Panc1 (cell line): ENCODE measurements around the gene RANBP3. TPM values are rescaled to one million over a fixed set of nuclear protein-coding genes. Genes with fewer than 3 reads are reported as not detected.
"Not testable (repeated sequence)": the region's sequence is repeated elsewhere in the genome, so short reads cannot be mapped to it uniquely, and the experiment has no call there.

Experiments
- ATAC-seq: fragments of 200-7000 bp; cut with Tn5 transposase; 2 replicates; pipeline ENCODE4 v1.9.1; 2020; ENCODE audit warnings: mild to moderate bottlenecking, moderate library complexity
- BruUV-seq: library from RNA; stranded (reverse); fragments of 400-500 nt; replicated peaks from 2 replicates; lab custom pipeline; 2021; lab: Mats Ljungman, UMichigan
- CTCF ChIA-PET: fragments of 300-600 bp; sonication (Branson Sonifier 250); formaldehyde crosslinking; loops from one replicate; lab custom pipeline; 2022; ENCODE audit warnings: antibody characterized with exemption; lab: Charles Lee
- POLR2A ChIA-PET: fragments of 300-600 bp; sonication (Branson Sonifier 250); formaldehyde crosslinking; loops from one replicate; lab custom pipeline; 2022; ENCODE audit warnings: antibody characterized with exemption; lab: Charles Lee
- DNase-seq: peaks from one replicate; pipeline ENCODE4 v3.0.0-alpha.2; 2010; ENCODE audit warnings: low read depth, low spot score
- H3K27ac ChIP-seq: 2 replicates; pipeline ENCODE4 v1.5.1; 2011; ENCODE audit warnings: mild to moderate bottlenecking, low read length, inconsistent platforms
- H3K27me3 ChIP-seq: fragments of 200-500 bp; sonication (Bioruptor generic); 2 replicates; pipeline ENCODE4 v1.6.0; 2014; ENCODE audit warnings: low read length, inconsistent platforms; ENCODE audit not compliant: control insufficient read depth, insufficient read depth
- H3K36me3 ChIP-seq: fragments of 200-500 bp; sonication (Bioruptor generic); 2 replicates; pipeline ENCODE4 v1.5.1; 2014; ENCODE audit warnings: inconsistent platforms, mild to moderate bottlenecking, low read length, moderate library complexity; ENCODE audit not compliant: control insufficient read depth, insufficient read depth
- H3K4me1 ChIP-seq: 2 replicates; pipeline ENCODE4 v1.5.1; 2011; ENCODE audit warnings: inconsistent platforms, mild to moderate bottlenecking, low read length, moderate library complexity; ENCODE audit not compliant: control insufficient read depth, insufficient read depth
- H3K4me3 ChIP-seq, 2 experiments: 2 replicates each; pipeline ENCODE4 v1.5.1; 2011 to 2012; ENCODE audit warnings: low read depth in 2 of 2, low read length in 2 of 2, mild to moderate bottlenecking in 2 of 2, inconsistent platforms in 1 of 2, moderate library complexity in 1 of 2
- H3K9me3 ChIP-seq: fragments of 200-500 bp; sonication (Bioruptor generic); 2 replicates; pipeline ENCODE4 v1.5.1; 2014; ENCODE audit warnings: low read depth, mild to moderate bottlenecking, inconsistent platforms, low read length, moderate library complexity; ENCODE audit not compliant: control insufficient read depth, insufficient read depth
- POLR2AphosphoS5 ChIP-seq: IDR thresholded peaks from 2 replicates; pipeline ENCODE4 v1.6.1; 2012; ENCODE audit warnings: mild to moderate bottlenecking, low read depth, low read length, moderate library complexity
- SIN3A ChIP-seq: IDR thresholded peaks from 2 replicates; pipeline ENCODE4 v1.6.1; 2012; ENCODE audit warnings: low read depth, mild to moderate bottlenecking, low read length, moderate library complexity, borderline replicate concordance; ENCODE audit not compliant: insufficient read depth
- TCF7L2 ChIP-seq: IDR thresholded peaks from 2 replicates; pipeline ENCODE4 v1.6.1; 2011; ENCODE audit warnings: mild to moderate bottlenecking, low read depth, low read length, inconsistent platforms
- in situ Hi-C: cut with HindIII; loops from 2 replicates; pipeline ENCODE4 v1.10.0; 2016; ENCODE audit warnings: low sequenced_read_pairs, low pct_unique_long_range_greater_than_20kb
- intact Hi-C: fragments of 100-400 bp; cut with micrococcal nuclease; formaldehyde crosslinking; loops from one replicate; pipeline ENCODE4 v1.10.0; 2022; ENCODE audit not compliant: unreplicated experiment
- total RNA-seq: library from RNA; stranded (reverse); gene quantifications from one replicate; pipeline ENCODE4 v1.2.1, GENCODE V29; 2021; ENCODE audit not compliant: unreplicated experiment
- TF ChIP-seq, protein P1 (sequence below): fragments of 450-650 bp; IDR thresholded peaks from 2 replicates; pipeline ENCODE4 v1.5.1; 2017; ENCODE audit warnings: mild to moderate bottlenecking
- TF ChIP-seq, protein P2 (sequence below), 2 experiments: IDR thresholded peaks; 2 replicates each; pipeline ENCODE4 v1.6.1; 2011 to 2012; ENCODE audit warnings: low read depth in 2 of 2, control low read depth in 1 of 2, low read length in 1 of 2, mild to moderate bottlenecking in 1 of 2, moderate library complexity in 1 of 2; ENCODE audit not compliant: insufficient read depth in 1 of 2

The RANBP3 gene
- total RNA-seq, 1 experiment from 2014 or later: 54.6 TPM

DNA sequence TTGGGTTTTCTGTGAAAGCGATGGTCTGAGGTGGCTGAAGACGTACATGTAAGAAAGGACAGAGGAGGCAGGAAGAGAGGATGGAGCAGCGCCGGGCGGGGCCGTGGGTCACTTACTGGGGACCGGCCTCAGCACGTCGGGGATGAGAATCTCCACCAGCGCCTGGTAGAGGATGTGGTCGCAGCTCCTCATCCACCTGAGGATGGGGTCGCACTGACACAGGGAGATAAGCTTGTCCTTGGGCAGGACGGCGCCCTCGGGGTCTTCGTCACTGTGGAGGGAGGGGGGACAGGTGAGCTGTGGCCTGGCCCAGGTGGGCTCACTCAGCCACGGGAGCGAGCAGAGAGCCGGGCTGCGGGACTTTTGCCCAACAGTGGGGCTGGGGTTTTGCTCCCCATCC is 29.0 kb upstream of the RANBP3 start:
- H3K36me3 ChIP-seq: no peaks in the 10 kb centered on the region
- in situ Hi-C loops: no loop called here
- ChIA-PET CTCF (no interaction called here), POLR2A (interaction anchor here (0.6 kb wide), 1 partner anchor 23 kb away, joined by 6 read pairs; no protein-coding TSS in a partner anchor)
- no peaks in the 10 kb centered on the region for H3K9me3 ChIP-seq
- H3K4me1 ChIP-seq: no peaks in the 10 kb centered on the region
- ATAC-seq (no peak), DNase-seq (no peak)
- H3K27me3 ChIP-seq: no peaks in the 10 kb centered on the region
- TF ChIP-seq, protein P1, sequence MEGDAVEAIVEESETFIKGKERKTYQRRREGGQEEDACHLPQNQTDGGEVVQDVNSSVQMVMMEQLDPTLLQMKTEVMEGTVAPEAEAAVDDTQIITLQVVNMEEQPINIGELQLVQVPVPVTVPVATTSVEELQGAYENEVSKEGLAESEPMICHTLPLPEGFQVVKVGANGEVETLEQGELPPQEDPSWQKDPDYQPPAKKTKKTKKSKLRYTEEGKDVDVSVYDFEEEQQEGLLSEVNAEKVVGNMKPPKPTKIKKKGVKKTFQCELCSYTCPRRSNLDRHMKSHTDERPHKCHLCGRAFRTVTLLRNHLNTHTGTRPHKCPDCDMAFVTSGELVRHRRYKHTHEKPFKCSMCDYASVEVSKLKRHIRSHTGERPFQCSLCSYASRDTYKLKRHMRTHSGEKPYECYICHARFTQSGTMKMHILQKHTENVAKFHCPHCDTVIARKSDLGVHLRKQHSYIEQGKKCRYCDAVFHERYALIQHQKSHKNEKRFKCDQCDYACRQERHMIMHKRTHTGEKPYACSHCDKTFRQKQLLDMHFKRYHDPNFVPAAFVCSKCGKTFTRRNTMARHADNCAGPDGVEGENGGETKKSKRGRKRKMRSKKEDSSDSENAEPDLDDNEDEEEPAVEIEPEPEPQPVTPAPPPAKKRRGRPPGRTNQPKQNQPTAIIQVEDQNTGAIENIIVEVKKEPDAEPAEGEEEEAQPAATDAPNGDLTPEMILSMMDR: no peak
- TF ChIP-seq, protein P2, sequence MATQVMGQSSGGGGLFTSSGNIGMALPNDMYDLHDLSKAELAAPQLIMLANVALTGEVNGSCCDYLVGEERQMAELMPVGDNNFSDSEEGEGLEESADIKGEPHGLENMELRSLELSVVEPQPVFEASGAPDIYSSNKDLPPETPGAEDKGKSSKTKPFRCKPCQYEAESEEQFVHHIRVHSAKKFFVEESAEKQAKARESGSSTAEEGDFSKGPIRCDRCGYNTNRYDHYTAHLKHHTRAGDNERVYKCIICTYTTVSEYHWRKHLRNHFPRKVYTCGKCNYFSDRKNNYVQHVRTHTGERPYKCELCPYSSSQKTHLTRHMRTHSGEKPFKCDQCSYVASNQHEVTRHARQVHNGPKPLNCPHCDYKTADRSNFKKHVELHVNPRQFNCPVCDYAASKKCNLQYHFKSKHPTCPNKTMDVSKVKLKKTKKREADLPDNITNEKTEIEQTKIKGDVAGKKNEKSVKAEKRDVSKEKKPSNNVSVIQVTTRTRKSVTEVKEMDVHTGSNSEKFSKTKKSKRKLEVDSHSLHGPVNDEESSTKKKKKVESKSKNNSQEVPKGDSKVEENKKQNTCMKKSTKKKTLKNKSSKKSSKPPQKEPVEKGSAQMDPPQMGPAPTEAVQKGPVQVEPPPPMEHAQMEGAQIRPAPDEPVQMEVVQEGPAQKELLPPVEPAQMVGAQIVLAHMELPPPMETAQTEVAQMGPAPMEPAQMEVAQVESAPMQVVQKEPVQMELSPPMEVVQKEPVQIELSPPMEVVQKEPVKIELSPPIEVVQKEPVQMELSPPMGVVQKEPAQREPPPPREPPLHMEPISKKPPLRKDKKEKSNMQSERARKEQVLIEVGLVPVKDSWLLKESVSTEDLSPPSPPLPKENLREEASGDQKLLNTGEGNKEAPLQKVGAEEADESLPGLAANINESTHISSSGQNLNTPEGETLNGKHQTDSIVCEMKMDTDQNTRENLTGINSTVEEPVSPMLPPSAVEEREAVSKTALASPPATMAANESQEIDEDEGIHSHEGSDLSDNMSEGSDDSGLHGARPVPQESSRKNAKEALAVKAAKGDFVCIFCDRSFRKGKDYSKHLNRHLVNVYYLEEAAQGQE (IDR thresholded peaks at IDR 0.05; ENCODE audit: insufficient read depth in 1 of 2, low read depth in 2 of 2, low read length in 1 of 2): no peak
- TF ChIP-seq TCF7L2: no peak
- no peak for TF ChIP-seq SIN3A
- no peak for TF ChIP-seq POLR2AphosphoS5
- H3K27ac ChIP-seq: no peak overlapping the region
- no TSS peak for BruUV-seq
- H3K4me3 ChIP-seq: no peak overlapping the region
- intact Hi-C loops: no loop called here

DNA sequence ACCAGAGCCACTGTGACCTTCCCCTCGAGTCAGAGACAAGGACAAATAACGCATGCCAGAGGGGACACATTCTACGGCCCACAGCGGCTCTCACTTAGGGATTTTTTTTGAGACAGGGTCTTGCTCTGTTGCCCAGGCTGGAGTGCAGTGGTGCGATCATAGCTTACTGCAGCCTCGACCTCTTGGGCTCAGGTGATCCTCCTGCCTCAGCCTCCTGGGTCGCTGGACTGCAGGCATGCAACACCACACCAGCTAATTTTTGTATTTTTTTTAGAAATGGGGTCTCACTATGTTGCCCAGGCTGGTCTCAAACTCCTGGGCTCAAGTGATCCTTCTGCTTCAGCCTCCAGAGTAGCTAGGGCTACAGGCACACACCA is 28.1 kb upstream of the RANBP3 start:
- BruUV-seq, CTCF ChIA-PET, ATAC-seq, in situ Hi-C loops, H3K9me3 ChIP-seq, H3K27me3 ChIP-seq, intact Hi-C loops, H3K27ac ChIP-seq, H3K36me3 ChIP-seq, DNase-seq, H3K4me1 ChIP-seq, H3K4me3 ChIP-seq: not testable (repeated sequence)
- POLR2A ChIA-PET: interaction anchor here (0.6 kb wide), 1 partner anchor 24 kb away, joined by 6 read pairs; no protein-coding TSS in a partner anchor

DNA sequence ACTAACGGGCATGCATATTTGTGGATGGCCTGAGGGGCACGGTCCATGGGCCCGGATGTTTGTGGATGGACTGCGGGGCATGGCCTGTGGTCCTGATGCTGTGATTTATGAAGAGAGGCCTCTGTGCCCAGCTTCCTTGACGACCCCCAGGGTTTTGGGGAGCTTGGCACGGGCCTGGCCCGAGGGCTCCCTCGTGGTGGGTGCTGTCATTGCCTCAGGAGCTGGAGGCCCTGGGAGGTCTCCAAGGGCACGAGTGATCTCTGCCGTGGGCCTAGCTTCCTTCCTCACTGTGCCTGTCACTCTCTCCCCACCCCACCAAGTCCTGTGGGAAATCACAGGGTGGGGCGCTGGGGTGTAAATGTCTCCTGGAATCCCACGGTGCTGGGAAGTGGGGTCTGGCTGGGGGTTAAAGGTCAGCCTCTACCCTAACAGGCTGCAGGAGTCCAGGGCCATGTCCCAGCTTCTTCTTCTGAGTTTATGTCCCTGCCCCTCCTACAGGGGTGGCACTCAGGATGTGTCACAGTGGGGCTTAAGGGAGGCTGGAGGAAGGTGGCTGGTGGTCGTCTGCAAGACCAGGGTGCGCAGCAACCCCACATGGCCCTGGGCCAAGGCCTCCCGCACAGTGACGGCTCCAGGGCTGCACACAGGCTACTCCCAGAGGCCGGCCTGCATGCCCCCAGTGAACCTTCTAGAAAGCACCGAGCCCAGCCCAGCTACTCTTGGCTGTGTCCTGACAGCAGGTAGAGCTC is 27.6 kb upstream of the RANBP3 start:
- ChIA-PET CTCF (interaction anchor here (0.6 to 0.7 kb wide), 2 partner anchors 13 to 14 kb away, joined by 3 read pairs; no protein-coding TSS in a partner anchor), POLR2A (interaction anchor here (0.5 kb wide), 1 partner anchor 562 kb away, joined by 4 read pairs; no protein-coding TSS in a partner anchor)

More for the DNA sequence above, 27.6 kb upstream of the RANBP3 start:
- no peak overlapping the region for H3K27ac ChIP-seq
- ATAC-seq (no peak), DNase-seq (no peak)
- in situ Hi-C loops (no loop called here), intact Hi-C loops (no loop called here)
- H3K4me1 ChIP-seq: no peaks in the 10 kb centered on the region
- H3K27me3 ChIP-seq: no peaks in the 10 kb centered on the region
- TF ChIP-seq TCF7L2 (no peak), POLR2AphosphoS5 (no peak), SIN3A (no peak)
- TF ChIP-seq, protein P1: no peak
- TF ChIP-seq, protein P2 (IDR thresholded peaks at IDR 0.05; ENCODE audit: insufficient read depth in 1 of 2, low read depth in 2 of 2, low read length in 1 of 2): no peak
- no TSS peak for BruUV-seq
- H3K4me3 ChIP-seq: no peak overlapping the region
- H3K9me3 ChIP-seq: no peaks in the 10 kb centered on the region
- H3K36me3 ChIP-seq: no peaks in the 10 kb centered on the region
